ENCODE data around the gene PREPL. TPM values are rescaled to one million over a fixed set of nuclear protein-coding genes. Genes with fewer than 3 reads are reported as not detected.

PREPL gene
- total RNA-seq, 1 experiment from 2014 or later = 46.4 TPM

- H3K27me3 Mint-ChIP-seq (ENCODE audit: insufficient read depth, unreplicated experiment) = no peaks in the 10 kb centered on the region
- no peaks in the 10 kb centered on the region for H3K27me3 ChIP-seq (replicated peaks; ENCODE audit: control insufficient read depth, insufficient read depth, low read length)
- CTCF ChIA-PET = interaction anchor here (1.3 kb wide), 1 partner anchor 9 kb away, joined by 3 read pairs; the partner anchor contains the start of genes CAMKMT and PREPL
- no peaks in the 10 kb centered on the region for H3K4me1 ChIP-seq
- no peaks in the 10 kb centered on the region for H3K9me3 Mint-ChIP-seq (ENCODE audit: unreplicated experiment)
- no peak overlapping the region for H3K27ac Mint-ChIP-seq (ENCODE audit: unreplicated experiment)
- H3K36me3 ChIP-seq (ENCODE audit: control insufficient read depth, insufficient read depth, low read length) = no peaks in the 10 kb centered on the region
- H3K4me1 Mint-ChIP-seq (ENCODE audit: low read depth, unreplicated experiment) = peaks cover 5% of the 10 kb centered on the region
- intact Hi-C loops (cut with micrococcal nuclease; ENCODE audit: unreplicated experiment) = no loop called here
- no TSS peak for BruUV-seq (replicated peaks)
- no peak for DNase-seq
- POLR2A ChIA-PET = interaction anchor here (1.2 kb wide), 1 partner anchor 9 kb away, joined by 4 read pairs; the partner anchor contains the start of genes CAMKMT and PREPL
- H3K36me3 Mint-ChIP-seq (ENCODE audit: insufficient read depth, unreplicated experiment) = no peaks in the 10 kb centered on the region
- no peak for TF ChIP-seq CTCF (IDR thresholded peaks at IDR 0.05; ENCODE audit: insufficient read depth in 1 of 2, low read depth in 1 of 2, low read length in 1 of 2, severe bottlenecking in 1 of 2, unreplicated experiment in 1 of 2)
- no peaks in the 10 kb centered on the region for H3K9me3 ChIP-seq
- H3K4me3 Mint-ChIP-seq (ENCODE audit: unreplicated experiment) = no peak overlapping the region
- H3K4me3 ChIP-seq (ENCODE audit: low read depth, low read length) = no peak overlapping the region
Measured at GRCh38 chr2:44352510-44352909, 8.8 kb downstream of the PREPL start.

- no peak overlapping the region for H3K4me3 Mint-ChIP-seq (ENCODE audit: unreplicated experiment)
- no peaks in the 10 kb centered on the region for H3K9me3 ChIP-seq
- H3K36me3 Mint-ChIP-seq (ENCODE audit: insufficient read depth, unreplicated experiment) = no peaks in the 10 kb centered on the region
- H3K27me3 Mint-ChIP-seq (ENCODE audit: insufficient read depth, unreplicated experiment) = no peaks in the 10 kb centered on the region
- no peaks in the 10 kb centered on the region for H3K4me1 ChIP-seq
- intact Hi-C loops (cut with micrococcal nuclease; ENCODE audit: unreplicated experiment) = no loop called here
- ChIA-PET CTCF (interaction anchor here (1.3 kb wide), 1 partner anchor 10 kb away, joined by 3 read pairs; the partner anchor contains the start of genes CAMKMT and PREPL), POLR2A (interaction anchor here (1.2 kb wide), 1 partner anchor 10 kb away, joined by 4 read pairs; the partner anchor contains the start of genes CAMKMT and PREPL)
- no peak for DNase-seq
- no peaks in the 10 kb centered on the region for H3K9me3 Mint-ChIP-seq (ENCODE audit: unreplicated experiment)
- no peak for TF ChIP-seq CTCF (IDR thresholded peaks at IDR 0.05; ENCODE audit: insufficient read depth in 1 of 2, low read depth in 1 of 2, low read length in 1 of 2, severe bottlenecking in 1 of 2, unreplicated experiment in 1 of 2)
- no TSS peak for BruUV-seq (replicated peaks)
- no peaks in the 10 kb centered on the region for H3K27me3 ChIP-seq (replicated peaks; ENCODE audit: control insufficient read depth, insufficient read depth, low read length)
- H3K4me1 Mint-ChIP-seq (ENCODE audit: low read depth, unreplicated experiment) = peaks cover 5% of the 10 kb centered on the region
- no peak overlapping the region for H3K27ac Mint-ChIP-seq (ENCODE audit: unreplicated experiment)
- H3K4me3 ChIP-seq (ENCODE audit: low read depth, low read length) = no peak overlapping the region
- H3K36me3 ChIP-seq (ENCODE audit: control insufficient read depth, insufficient read depth, low read length) = no peaks in the 10 kb centered on the region
Measured at GRCh38 chr2:44351676-44352075, 9.6 kb downstream of the PREPL start.

- Mint-ChIP-seq H3K4me1 (ENCODE audit: low read depth, unreplicated experiment) (peaks cover 5% of the 10 kb centered on the region), H3K36me3 (ENCODE audit: insufficient read depth, unreplicated experiment) (no peaks in the 10 kb centered on the region), H3K9me3 (ENCODE audit: unreplicated experiment) (no peaks in the 10 kb centered on the region), H3K4me3 (ENCODE audit: unreplicated experiment) (no peak overlapping the region), H3K27ac (ENCODE audit: unreplicated experiment) (no peak overlapping the region), H3K27me3 (ENCODE audit: insufficient read depth, unreplicated experiment) (no peaks in the 10 kb centered on the region)
- Histone ChIP-seq H3K36me3 (ENCODE audit: control insufficient read depth, insufficient read depth, low read length) (no peaks in the 10 kb centered on the region), H3K27me3 (replicated peaks; ENCODE audit: control insufficient read depth, insufficient read depth, low read length) (no peaks in the 10 kb centered on the region), H3K4me1 (no peaks in the 10 kb centered on the region), H3K9me3 (no peaks in the 10 kb centered on the region), H3K4me3 (ENCODE audit: low read depth, low read length) (no peak overlapping the region)
- BruUV-seq (replicated peaks) = no TSS peak
- POLR2A ChIA-PET = interaction anchor here (1.2 kb wide), 1 partner anchor 11 kb away, joined by 4 read pairs; the partner anchor contains the start of genes CAMKMT and PREPL
- CTCF ChIA-PET = no interaction called here
- intact Hi-C loops (cut with micrococcal nuclease; ENCODE audit: unreplicated experiment) = no loop called here
- TF ChIP-seq CTCF (IDR thresholded peaks at IDR 0.05; ENCODE audit: insufficient read depth in 1 of 2, low read depth in 1 of 2, low read length in 1 of 2, severe bottlenecking in 1 of 2, unreplicated experiment in 1 of 2) = no peak
- no peak for DNase-seq
Measured at GRCh38 chr2:44351088-44351487, 10.2 kb downstream of the PREPL start.
